ENCODE measurements around the gene SORCS2. TPM values are rescaled to one million over a fixed set of nuclear protein-coding genes. Genes with fewer than 3 reads are reported as not detected.

Gene SORCS2
- total RNA-seq, 1 experiment from 2014 or later = 0.05 TPM

GRCh38 chr4:7662507-7662846 lies 470.1 kb downstream of the SORCS2 start:
- H3K4me3 ChIP-seq = no peak overlapping the region
- H3K27ac ChIP-seq = no peak overlapping the region
- no peaks in the 10 kb centered on the region for H3K9me3 ChIP-seq (replicated peaks)
- DNase-seq (ENCODE audit: low read depth in 1 of 2, low spot score in 2 of 2) = no peak
- H3K36me3 ChIP-seq = no peaks in the 10 kb centered on the region
- no peaks in the 10 kb centered on the region for H3K27me3 ChIP-seq (replicated peaks)
- H3K4me1 ChIP-seq (replicated peaks) = no peaks in the 10 kb centered on the region

- no peaks in the 10 kb centered on the region for H3K36me3 ChIP-seq
- H3K27ac ChIP-seq = no peak overlapping the region
- H3K4me1 ChIP-seq (replicated peaks) = no peaks in the 10 kb centered on the region
- no peaks in the 10 kb centered on the region for H3K27me3 ChIP-seq (replicated peaks)
- no peak for DNase-seq (ENCODE audit: low read depth in 1 of 2, low spot score in 2 of 2)
- H3K4me3 ChIP-seq = no peak overlapping the region
- no peaks in the 10 kb centered on the region for H3K9me3 ChIP-seq (replicated peaks)
Observed at GRCh38 chr4:7663075-7663541, 470.8 kb downstream of the SORCS2 start.

- Histone ChIP-seq H3K9me3 (replicated peaks) (no peaks in the 10 kb centered on the region), H3K36me3 (no peaks in the 10 kb centered on the region), H3K27ac (no peak overlapping the region), H3K4me3 (no peak overlapping the region), H3K27me3 (replicated peaks) (no peaks in the 10 kb centered on the region), H3K4me1 (replicated peaks) (no peaks in the 10 kb centered on the region)
- no peak for DNase-seq (ENCODE audit: low read depth in 1 of 2, low spot score in 2 of 2)
Observed at GRCh38 chr4:7664106-7664505, 471.8 kb downstream of the SORCS2 start.

- Histone ChIP-seq H3K4me3 (no peak overlapping the region), H3K27me3 (replicated peaks) (peaks cover 6% of the 10 kb centered on the region)
Observed at GRCh38 chr4:7665321-7665720, 473.0 kb downstream of the SORCS2 start.

DNA sequence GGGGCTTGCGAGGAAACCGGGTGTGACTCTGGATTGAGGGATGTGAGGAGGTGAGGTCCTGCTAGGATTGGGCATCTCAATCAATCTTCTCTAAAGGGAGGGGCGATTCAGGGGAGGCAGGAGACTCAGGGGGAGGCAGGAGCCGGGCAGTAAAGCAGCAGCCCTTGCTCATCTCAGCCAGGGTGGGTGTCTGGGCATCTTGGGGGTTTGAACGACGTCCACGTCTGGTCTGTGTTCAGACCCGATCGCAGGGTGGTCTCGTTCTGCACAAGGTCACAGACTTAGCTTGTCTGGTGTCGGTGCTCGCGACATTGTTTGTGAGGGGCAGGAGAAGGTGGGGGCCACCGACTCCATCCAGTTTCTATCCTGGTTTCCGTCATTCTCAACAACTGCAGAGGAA lies 473.7 kb downstream of the SORCS2 start:
- Histone ChIP-seq H3K27me3 (replicated peaks) (peaks cover 11% of the 10 kb centered on the region), H3K36me3 (no peaks in the 10 kb centered on the region), H3K4me3 (no peak overlapping the region), H3K9me3 (replicated peaks) (no peaks in the 10 kb centered on the region), H3K27ac (no peak overlapping the region), H3K4me1 (replicated peaks) (no peaks in the 10 kb centered on the region)
- no peak for DNase-seq (ENCODE audit: low read depth in 1 of 2, low spot score in 2 of 2)

More at GRCh38 chr4:7665321-7665720, 473.0 kb downstream of the SORCS2 start:
- Histone ChIP-seq H3K27ac (no peak overlapping the region), H3K4me1 (replicated peaks) (no peaks in the 10 kb centered on the region), H3K36me3 (no peaks in the 10 kb centered on the region), H3K9me3 (replicated peaks) (no peaks in the 10 kb centered on the region)
- DNase-seq (ENCODE audit: low read depth in 1 of 2, low spot score in 2 of 2) = no peak

- H3K4me1 ChIP-seq (replicated peaks) = no peaks in the 10 kb centered on the region
- no peaks in the 10 kb centered on the region for H3K36me3 ChIP-seq
- peaks cover 13% of the 10 kb centered on the region for H3K27me3 ChIP-seq (replicated peaks)
- DNase-seq (ENCODE audit: low read depth in 1 of 2, low spot score in 2 of 2) = no peak
- H3K9me3 ChIP-seq (replicated peaks) = no peaks in the 10 kb centered on the region
- no peak overlapping the region for H3K27ac ChIP-seq
- H3K4me3 ChIP-seq = no peak overlapping the region
Observed at GRCh38 chr4:7666744-7667143, 474.4 kb downstream of the SORCS2 start.

GRCh38 chr4:7668271-7668670 lies 475.9 kb downstream of the SORCS2 start:
- Histone ChIP-seq H3K4me1 (replicated peaks) (no peaks in the 10 kb centered on the region), H3K4me3 (no peak overlapping the region), H3K27me3 (replicated peaks) (peaks cover 22% of the 10 kb centered on the region), H3K36me3 (no peaks in the 10 kb centered on the region), H3K27ac (no peak overlapping the region), H3K9me3 (replicated peaks) (no peaks in the 10 kb centered on the region)
- no peak for DNase-seq (ENCODE audit: low read depth in 1 of 2, low spot score in 2 of 2)

- no peak for DNase-seq (ENCODE audit: low read depth in 1 of 2, low spot score in 2 of 2)
- peaks cover 23% of the 10 kb centered on the region for H3K27me3 ChIP-seq (replicated peaks)
- H3K4me3 ChIP-seq = no peak overlapping the region
- H3K9me3 ChIP-seq (replicated peaks) = no peaks in the 10 kb centered on the region
- H3K36me3 ChIP-seq = no peaks in the 10 kb centered on the region
- H3K4me1 ChIP-seq (replicated peaks) = no peaks in the 10 kb centered on the region
- H3K27ac ChIP-seq = no peak overlapping the region
Observed at GRCh38 chr4:7668826-7669225, 476.5 kb downstream of the SORCS2 start.

- Histone ChIP-seq H3K9me3 (replicated peaks) (no peaks in the 10 kb centered on the region), H3K27ac (no peak overlapping the region), H3K4me1 (replicated peaks) (no peaks in the 10 kb centered on the region), H3K4me3 (no peak overlapping the region), H3K36me3 (no peaks in the 10 kb centered on the region), H3K27me3 (replicated peaks) (peaks cover 23% of the 10 kb centered on the region)
- no peak for DNase-seq (ENCODE audit: low read depth in 1 of 2, low spot score in 2 of 2)
Observed at GRCh38 chr4:7672601-7673000, 480.3 kb downstream of the SORCS2 start.

DNA sequence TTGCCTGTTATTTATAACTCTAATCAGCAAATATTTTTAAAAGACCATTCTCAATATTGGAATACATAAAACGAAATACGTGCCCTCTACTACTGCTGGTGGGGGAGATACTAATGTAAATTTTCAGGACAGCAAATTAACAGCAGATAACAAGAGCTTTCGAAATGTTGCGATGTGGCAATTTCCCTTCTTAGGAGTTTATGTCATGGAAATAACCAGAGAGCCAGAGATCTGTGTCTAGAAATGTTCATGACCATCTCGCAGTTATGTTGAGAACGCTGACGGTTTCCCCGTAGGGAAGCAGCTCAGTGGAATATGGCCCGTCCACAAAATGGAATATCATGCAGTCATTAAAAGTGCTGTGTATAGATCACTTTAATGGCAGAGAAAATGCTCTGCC lies 480.8 kb downstream of the SORCS2 start:
- Histone ChIP-seq H3K9me3 (replicated peaks) (no peaks in the 10 kb centered on the region), H3K27me3 (replicated peaks) (peaks cover 23% of the 10 kb centered on the region), H3K27ac (no peak overlapping the region), H3K4me1 (replicated peaks) (no peaks in the 10 kb centered on the region), H3K36me3 (no peaks in the 10 kb centered on the region), H3K4me3 (no peak overlapping the region)
- no peak for DNase-seq (ENCODE audit: low read depth in 1 of 2, low spot score in 2 of 2)

- Histone ChIP-seq H3K27me3 (replicated peaks) (peaks cover 23% of the 10 kb centered on the region), H3K4me3 (no peak overlapping the region), H3K9me3 (replicated peaks) (no peaks in the 10 kb centered on the region), H3K36me3 (no peaks in the 10 kb centered on the region), H3K4me1 (replicated peaks) (no peaks in the 10 kb centered on the region), H3K27ac (no peak overlapping the region)
- no peak for DNase-seq (ENCODE audit: low read depth in 1 of 2, low spot score in 2 of 2)
Observed at GRCh38 chr4:7674706-7675105, 482.4 kb downstream of the SORCS2 start.

DNA sequence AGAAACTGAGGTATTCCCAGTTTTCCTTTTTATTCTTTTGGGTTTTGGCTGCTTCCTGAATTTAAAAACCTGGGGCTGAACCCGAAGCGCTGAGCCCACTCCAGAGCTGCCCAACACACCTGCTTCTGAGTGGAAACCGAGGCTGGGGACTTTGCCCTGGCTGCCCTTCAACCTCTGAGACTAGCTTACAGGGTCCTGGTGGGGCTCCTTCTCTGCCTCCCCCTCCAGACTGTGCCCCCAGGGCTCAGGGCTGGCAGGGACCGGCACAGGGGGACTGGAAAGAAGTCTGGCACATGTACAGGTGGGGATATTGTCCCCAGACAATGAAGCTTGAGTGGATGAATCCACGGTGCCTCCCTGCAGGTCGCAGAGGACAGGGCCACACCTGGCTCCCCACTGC lies 482.8 kb downstream of the SORCS2 start:
- H3K27me3 ChIP-seq (replicated peaks) = peaks cover 19% of the 10 kb centered on the region
- no peaks in the 10 kb centered on the region for H3K9me3 ChIP-seq (replicated peaks)
- no peak overlapping the region for H3K4me3 ChIP-seq
- no peaks in the 10 kb centered on the region for H3K4me1 ChIP-seq (replicated peaks)
- DNase-seq (ENCODE audit: low read depth in 1 of 2, low spot score in 2 of 2) = no peak
- H3K27ac ChIP-seq = no peak overlapping the region
- no peaks in the 10 kb centered on the region for H3K36me3 ChIP-seq

- Histone ChIP-seq H3K4me3 (no peak overlapping the region), H3K27me3 (replicated peaks) (peaks cover 15% of the 10 kb centered on the region), H3K4me1 (replicated peaks) (no peaks in the 10 kb centered on the region), H3K36me3 (no peaks in the 10 kb centered on the region), H3K27ac (no peak overlapping the region), H3K9me3 (replicated peaks) (no peaks in the 10 kb centered on the region)
- no peak for DNase-seq (ENCODE audit: low read depth in 1 of 2, low spot score in 2 of 2)
Observed at GRCh38 chr4:7675612-7676320, 483.4 kb downstream of the SORCS2 start.

- DNase-seq (ENCODE audit: low read depth in 1 of 2, low spot score in 2 of 2) = no peak
Observed at GRCh38 chr4:7676398-7676922, 484.1 kb downstream of the SORCS2 start.

GRCh38 chr4:7677086-7677485 lies 484.7 kb downstream of the SORCS2 start:
- no peak for DNase-seq (ENCODE audit: low read depth in 1 of 2, low spot score in 2 of 2)
- H3K4me1 ChIP-seq (replicated peaks) = no peaks in the 10 kb centered on the region
- H3K27me3 ChIP-seq (replicated peaks) = peaks cover 15% of the 10 kb centered on the region
- no peak overlapping the region for H3K27ac ChIP-seq
- no peaks in the 10 kb centered on the region for H3K9me3 ChIP-seq (replicated peaks)
- no peak overlapping the region for H3K4me3 ChIP-seq
- no peaks in the 10 kb centered on the region for H3K36me3 ChIP-seq

More at GRCh38 chr4:7676398-7676922, 484.1 kb downstream of the SORCS2 start:
- no peak overlapping the region for H3K4me3 ChIP-seq
- H3K36me3 ChIP-seq = no peaks in the 10 kb centered on the region
- H3K27ac ChIP-seq = no peak overlapping the region
- H3K4me1 ChIP-seq (replicated peaks) = no peaks in the 10 kb centered on the region
- H3K27me3 ChIP-seq (replicated peaks) = peaks cover 13% of the 10 kb centered on the region
- H3K9me3 ChIP-seq (replicated peaks) = no peaks in the 10 kb centered on the region
